Measurements from ENCODE around the gene WRAP73. TPM values are rescaled to one million over a fixed set of nuclear protein-coding genes. Genes with fewer than 3 reads are reported as not detected.
A peak's percentile ranks its signal among the peaks of the same experiment; 100 is the strongest.

Gene WRAP73
- total and polyA plus RNA-seq, 9 of the 15 experiments (the other 6 are each of a cell fraction or from before 2014, with no cell fraction given), result 4.3 to 51.8 (median 30.1) TPM

GRCh38 chr1:3652548-3653285, 2.8 kb upstream of the WRAP73 start (continued):
- 0 out of 2 replicates have a peak, but pooled peaks have one; percentile 41 for TF ChIP-seq FOXP1 (CRISPR knock-in tag; IDR thresholded peaks at IDR 0.05)
- TF ChIP-seq XRCC3 (IDR thresholded peaks at IDR 0.05), result no peak
- TF ChIP-seq ELK3 (CRISPR knock-in tag; IDR thresholded peaks at IDR 0.05), result no peak
- no peak for TF ChIP-seq ZNF174 (CRISPR knock-in tag; IDR thresholded peaks at IDR 0.05)
- TF ChIP-seq NFIC (IDR thresholded peaks at IDR 0.05), result no peak
- peak; percentile 34; the same call in 1 of the 2 replicates for TF ChIP-seq PHF8 (IDR thresholded peaks at IDR 0.05; ENCODE audit: borderline replicate concordance, low read length)
- TF ChIP-seq RB1 (IDR thresholded peaks at IDR 0.05; ENCODE audit: low read depth), result peak; percentile 9; the same call in 1 of the 2 replicates
- peak; percentile 6; the same call in 1 of the 2 replicates for TF ChIP-seq KDM2B (CRISPR knock-in tag; IDR thresholded peaks at IDR 0.05)
- TF ChIP-seq KDM5B (IDR thresholded peaks at IDR 0.05; ENCODE audit: insufficient replicate concordance, low read depth, low read length), result peak; percentile 42
